ENCODE results near the gene CDH20. TPM values are rescaled to one million over a fixed set of nuclear protein-coding genes. Genes with fewer than 3 reads are reported as not detected.

Gene CDH20
- total RNA-seq, 1 experiment from 2014 or later = not detected

- ATAC-seq (no peak), DNase-seq (ENCODE audit: low read depth, low spot score) (no peak)
- H3K79me2 ChIP-seq (ENCODE audit: insufficient read depth, low read length) = no peaks in the 10 kb centered on the region
- ChIA-PET CTCF (no interaction called here), RAD21 (ENCODE audit: low non-redundant PET in 1 of 2, low total read pairs in 2 of 2, uncharacterized antibody in 2 of 2, unreplicated experiment in 2 of 2) (no interaction called here), POLR2A (no interaction called here)
- no peak overlapping the region for H3K9ac ChIP-seq (ENCODE audit: low read length)
- TF ChIP-seq JUND (IDR thresholded peaks at IDR 0.05) (no peak), REST (IDR thresholded peaks at IDR 0.05; ENCODE audit: low read depth) (no peak)
- intact Hi-C loops (cut with micrococcal nuclease) = no loop called here
- no peaks in the 10 kb centered on the region for H4K20me1 ChIP-seq (ENCODE audit: insufficient read depth)
- H3K4me3 ChIP-seq (replicated peaks in 1 of 2; ENCODE audit: low read depth in 1 of 2, low read length in 2 of 2) = no peak overlapping the region
- no peaks in the 10 kb centered on the region for H3K36me3 ChIP-seq (ENCODE audit: control insufficient read depth in 1 of 2, insufficient read depth in 2 of 2, low read length in 2 of 2)
- no peaks in the 10 kb centered on the region for H3K9me2 ChIP-seq (ENCODE audit: insufficient read depth)
- no peaks in the 10 kb centered on the region for H3K9me3 ChIP-seq (ENCODE audit: control insufficient read depth in 1 of 2, insufficient read depth in 1 of 2, low read depth in 1 of 2, low read length in 2 of 2)
- H3K27ac ChIP-seq (ENCODE audit: low read depth, low read length) = no peak overlapping the region
- H3K27me3 ChIP-seq (ENCODE audit: insufficient read depth, low read length) = no peaks in the 10 kb centered on the region
- no TSS peak for BruUV-seq (replicated peaks)
- H2AFZ ChIP-seq (ENCODE audit: low read depth, low read length, poor library complexity, severe bottlenecking) = no peak overlapping the region
- no peak overlapping the region for H3K4me2 ChIP-seq (ENCODE audit: low read length)
- H3K4me1 ChIP-seq (ENCODE audit: control insufficient read depth in 1 of 2, insufficient read depth in 2 of 2, low read length in 2 of 2) = peaks cover 0 to 5% of the 10 kb centered on the region in 2 experiments; a peak in 2 of 4 replicates
Observed at GRCh38 chr18:61549416-61549815, 216.2 kb downstream of the CDH20 start.

DNA sequence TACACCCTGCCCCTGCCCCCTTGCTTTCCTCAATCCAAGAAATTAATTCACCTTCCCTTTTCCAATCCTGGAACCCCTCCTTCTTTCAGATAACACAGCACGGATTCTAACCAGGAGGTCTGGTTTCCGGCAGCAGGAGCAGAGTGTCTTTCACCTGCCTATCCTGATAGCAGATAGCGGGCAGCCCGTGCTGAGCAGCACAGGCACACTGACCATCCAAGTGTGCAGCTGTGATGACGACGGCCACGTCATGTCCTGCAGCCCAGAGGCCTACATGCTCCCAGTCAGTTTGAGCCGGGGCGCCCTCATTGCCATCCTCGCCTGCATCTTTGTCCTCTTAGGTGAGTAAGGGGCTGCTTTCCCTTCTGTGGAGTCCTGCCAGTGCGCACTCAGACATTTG, 216.7 kb downstream of the CDH20 start:
- no peak overlapping the region for H3K9ac ChIP-seq (ENCODE audit: low read length)
- peaks cover 0 to 5% of the 10 kb centered on the region in 2 experiments; a peak in 2 of 4 replicates for H3K4me1 ChIP-seq (ENCODE audit: control insufficient read depth in 1 of 2, insufficient read depth in 2 of 2, low read length in 2 of 2)
- H3K27ac ChIP-seq (ENCODE audit: low read depth, low read length) = no peak overlapping the region
- no peaks in the 10 kb centered on the region for H4K20me1 ChIP-seq (ENCODE audit: insufficient read depth)
- POLR2A ChIA-PET = no interaction called here
- no peaks in the 10 kb centered on the region for H3K79me2 ChIP-seq (ENCODE audit: insufficient read depth, low read length)
- H3K4me3 ChIP-seq (replicated peaks in 1 of 2; ENCODE audit: low read depth in 1 of 2, low read length in 2 of 2) = no peak overlapping the region
- TF ChIP-seq EZH2 (IDR thresholded peaks at IDR 0.05) (no peak), ATF3 (IDR thresholded peaks at IDR 0.05) (no peak), EGR1 (IDR thresholded peaks at IDR 0.05; ENCODE audit: low read depth) (no peak), ZFX (IDR thresholded peaks at IDR 0.05) (no peak), YY1 (IDR thresholded peaks at IDR 0.05; ENCODE audit: extremely low read depth, insufficient replicate concordance, low read depth, low read length) (no peak), SIN3A (IDR thresholded peaks at IDR 0.05; ENCODE audit: low read depth) (no peak), CEBPB (IDR thresholded peaks at IDR 0.05; ENCODE audit: low read depth) (no peak)
- TF ChIP-seq, protein P1, sequence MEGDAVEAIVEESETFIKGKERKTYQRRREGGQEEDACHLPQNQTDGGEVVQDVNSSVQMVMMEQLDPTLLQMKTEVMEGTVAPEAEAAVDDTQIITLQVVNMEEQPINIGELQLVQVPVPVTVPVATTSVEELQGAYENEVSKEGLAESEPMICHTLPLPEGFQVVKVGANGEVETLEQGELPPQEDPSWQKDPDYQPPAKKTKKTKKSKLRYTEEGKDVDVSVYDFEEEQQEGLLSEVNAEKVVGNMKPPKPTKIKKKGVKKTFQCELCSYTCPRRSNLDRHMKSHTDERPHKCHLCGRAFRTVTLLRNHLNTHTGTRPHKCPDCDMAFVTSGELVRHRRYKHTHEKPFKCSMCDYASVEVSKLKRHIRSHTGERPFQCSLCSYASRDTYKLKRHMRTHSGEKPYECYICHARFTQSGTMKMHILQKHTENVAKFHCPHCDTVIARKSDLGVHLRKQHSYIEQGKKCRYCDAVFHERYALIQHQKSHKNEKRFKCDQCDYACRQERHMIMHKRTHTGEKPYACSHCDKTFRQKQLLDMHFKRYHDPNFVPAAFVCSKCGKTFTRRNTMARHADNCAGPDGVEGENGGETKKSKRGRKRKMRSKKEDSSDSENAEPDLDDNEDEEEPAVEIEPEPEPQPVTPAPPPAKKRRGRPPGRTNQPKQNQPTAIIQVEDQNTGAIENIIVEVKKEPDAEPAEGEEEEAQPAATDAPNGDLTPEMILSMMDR (IDR thresholded peaks at IDR 0.05 in 2 of 3, conservative IDR thresholded peaks at IDR 0.05 in 1 of 3; ENCODE audit: borderline replicate concordance in 1 of 3, insufficient read depth in 1 of 3, low read depth in 2 of 3, low read length in 2 of 3) = no peak
- RAD21 ChIA-PET (ENCODE audit: low non-redundant PET in 1 of 2, low total read pairs in 2 of 2, uncharacterized antibody in 2 of 2, unreplicated experiment in 2 of 2) = interaction anchor here in 1 of 2 experiments (0.9 kb wide), 1 partner anchor 582 kb away, joined by 3 read pairs; no protein-coding TSS in a partner anchor
- no peaks in the 10 kb centered on the region for H3K36me3 ChIP-seq (ENCODE audit: control insufficient read depth in 1 of 2, insufficient read depth in 2 of 2, low read length in 2 of 2)
- no peak for ATAC-seq
- H2AFZ ChIP-seq (ENCODE audit: low read depth, low read length, poor library complexity, severe bottlenecking) = no peak overlapping the region
- no TSS peak for BruUV-seq (replicated peaks)
- intact Hi-C loops (cut with micrococcal nuclease) = loop anchor here (2.0 kb wide), 1 partner anchor 351 kb away; no protein-coding TSS in a partner anchor
- no peaks in the 10 kb centered on the region for H3K9me3 ChIP-seq (ENCODE audit: control insufficient read depth in 1 of 2, insufficient read depth in 1 of 2, low read depth in 1 of 2, low read length in 2 of 2)
- no peaks in the 10 kb centered on the region for H3K27me3 ChIP-seq (ENCODE audit: insufficient read depth, low read length)
- DNase-seq (ENCODE audit: low read depth, low spot score) = no peak
- H3K4me2 ChIP-seq (ENCODE audit: low read length) = no peak overlapping the region
- H3K9me2 ChIP-seq (ENCODE audit: insufficient read depth) = no peaks in the 10 kb centered on the region
- CTCF ChIA-PET = interaction anchor here (1.4 kb wide), 1 partner anchor 581 kb away, joined by 3 read pairs; no protein-coding TSS in a partner anchor
